Measurements from ENCODE around the gene SEC11A.
"Not testable (repeated sequence)": the region's sequence is repeated elsewhere in the genome, so short reads cannot be mapped to it uniquely, and the experiment has no call there.

SEC11A gene

DNA sequence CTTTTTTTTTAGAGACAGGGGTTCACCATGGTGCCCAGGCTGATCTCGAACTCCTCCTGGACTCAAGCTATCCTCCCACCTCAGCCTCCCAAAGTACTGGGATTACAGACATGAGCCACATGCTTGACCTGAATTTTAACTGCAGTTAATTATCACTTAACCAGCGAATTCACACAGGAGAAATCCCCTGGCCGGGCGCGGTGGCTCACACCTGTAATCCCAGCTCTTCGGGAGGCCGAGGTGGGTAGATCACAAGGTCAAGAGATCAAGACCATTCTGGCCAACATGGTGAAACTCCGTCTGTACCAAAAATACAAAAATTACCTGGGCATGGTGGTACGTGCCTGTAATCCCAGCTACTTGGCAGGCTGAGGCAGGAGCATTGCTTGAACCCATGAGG, 74.1 kb downstream of the SEC11A start:
- DNase-seq (ENCODE audit: low spot score), result not testable (repeated sequence)

DNA sequence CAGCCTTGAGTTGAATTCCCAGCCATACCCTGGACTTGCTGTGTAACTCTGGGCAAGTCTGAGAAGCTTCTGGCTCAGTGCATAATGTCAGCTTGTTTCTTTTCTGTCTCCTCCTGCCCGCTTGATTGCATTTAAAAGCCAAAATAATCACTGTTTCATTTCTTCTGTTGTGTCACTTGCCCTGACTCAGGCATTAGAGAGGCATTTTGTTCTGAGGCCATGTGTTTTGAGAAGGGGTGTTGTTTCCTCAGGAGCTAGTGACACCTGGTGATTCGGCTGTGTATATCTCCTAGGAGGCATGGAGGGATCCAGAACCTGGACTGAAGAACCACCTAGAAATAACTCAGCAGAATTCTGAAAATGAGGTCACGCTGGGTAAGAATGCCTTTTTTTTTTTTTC, 77.8 kb downstream of the SEC11A start:
- peak; percentile 72 for DNase-seq (ENCODE audit: low spot score)

DNA sequence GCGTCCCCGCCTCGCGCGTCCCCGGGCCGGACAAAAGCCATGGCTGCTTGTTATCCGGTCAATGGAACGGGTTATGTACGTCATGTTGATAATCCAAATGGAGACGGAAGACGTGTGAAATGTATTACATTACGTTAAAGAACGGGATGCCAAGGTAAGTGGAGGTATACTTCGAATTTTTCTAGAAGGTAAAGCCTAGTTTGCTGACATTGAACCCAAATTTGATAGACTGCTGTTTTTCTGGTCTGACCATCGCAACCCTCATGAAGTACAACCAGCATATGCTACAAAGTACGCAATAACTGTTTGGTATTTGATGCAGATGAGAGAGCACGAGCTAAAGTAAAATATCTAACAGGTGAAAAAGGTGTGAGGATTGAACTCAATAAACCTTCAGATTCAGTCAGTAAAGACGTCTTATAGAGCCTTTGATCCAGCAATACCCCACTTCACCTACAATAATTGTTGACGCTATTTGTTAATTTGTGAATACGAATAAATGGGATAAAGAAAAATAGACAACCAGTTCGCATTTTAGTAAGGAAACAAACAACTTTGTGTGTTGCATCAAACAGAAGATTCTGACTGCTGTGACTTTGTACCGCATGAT, 81.6 kb downstream of the SEC11A start:
- DNase-seq (ENCODE audit: low spot score), result no peak

DNA sequence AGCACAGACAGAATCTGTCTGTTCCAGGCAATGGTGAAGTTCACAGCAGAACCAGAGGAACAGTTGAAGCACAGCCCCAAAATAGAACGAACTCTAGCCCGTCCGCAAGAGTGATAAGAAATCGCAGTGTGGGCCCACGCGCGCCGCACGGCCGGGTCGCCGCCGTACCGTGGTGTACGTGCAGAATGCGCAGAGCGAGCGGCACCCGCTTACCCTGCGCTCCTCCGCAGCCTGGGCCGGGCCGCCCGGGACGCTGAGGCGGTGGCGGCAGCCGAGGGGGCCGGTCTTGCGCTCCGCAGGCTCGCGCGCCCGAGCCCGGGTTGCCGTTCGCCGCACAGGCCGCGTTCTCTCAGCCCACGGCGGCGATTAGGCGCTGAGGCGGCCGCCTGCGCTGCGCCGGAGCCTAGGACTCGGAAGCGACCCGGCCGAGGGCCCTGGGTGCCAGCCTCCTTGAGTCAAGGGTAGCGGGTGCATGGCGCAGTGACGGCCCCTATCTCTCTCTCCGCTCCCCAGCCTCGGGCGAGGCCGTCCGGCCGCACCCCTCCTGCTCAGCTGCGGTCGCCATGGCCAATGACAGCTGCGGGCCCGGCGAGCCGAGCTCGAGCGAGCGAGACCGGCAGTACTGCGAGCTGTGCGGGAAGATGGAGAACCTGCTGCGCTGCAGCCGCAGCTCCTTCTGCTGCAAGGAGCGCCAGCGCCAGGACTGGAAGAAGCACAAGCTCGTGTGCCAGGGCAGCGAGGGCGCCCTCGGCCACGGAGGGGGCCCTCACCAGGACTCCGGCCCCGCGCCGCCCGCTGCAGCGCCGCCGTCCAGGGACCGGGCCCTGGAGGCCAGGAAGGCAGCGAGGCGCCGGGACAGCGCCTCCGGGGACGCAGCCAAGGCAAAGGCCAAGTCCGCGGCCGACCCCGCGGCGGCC, 82.4 kb downstream of the SEC11A start:
- peak; percentile 71 for DNase-seq (ENCODE audit: low spot score)

DNA sequence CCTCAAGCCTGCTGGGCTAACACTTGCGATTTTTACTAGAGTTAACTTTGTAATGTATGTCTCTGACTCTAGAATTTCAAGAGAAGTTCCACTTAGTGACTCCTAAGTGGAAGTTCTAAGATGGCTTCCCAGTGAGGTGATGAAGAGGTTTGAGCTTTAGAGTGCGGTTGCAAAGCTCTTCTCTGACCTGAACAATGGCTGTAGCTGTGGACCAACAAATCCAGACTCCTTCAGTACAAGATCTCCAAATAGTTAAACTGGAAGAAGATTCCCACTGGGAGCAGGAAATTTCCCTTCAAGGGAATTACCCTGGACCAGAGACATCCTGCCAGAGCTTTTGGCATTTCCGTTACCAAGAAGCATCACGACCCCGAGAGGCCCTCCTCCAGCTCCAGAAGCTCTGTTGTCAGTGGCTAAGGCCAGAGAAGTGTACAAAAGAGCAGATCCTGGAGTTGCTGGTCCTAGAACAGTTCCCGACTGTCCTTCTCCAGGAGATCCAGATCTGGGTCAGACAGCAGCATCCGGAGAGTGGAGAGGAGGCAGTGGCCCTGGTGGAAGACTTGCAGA, 84.2 kb downstream of the SEC11A start:
- peak; percentile 31 for DNase-seq (ENCODE audit: low spot score)

DNA sequence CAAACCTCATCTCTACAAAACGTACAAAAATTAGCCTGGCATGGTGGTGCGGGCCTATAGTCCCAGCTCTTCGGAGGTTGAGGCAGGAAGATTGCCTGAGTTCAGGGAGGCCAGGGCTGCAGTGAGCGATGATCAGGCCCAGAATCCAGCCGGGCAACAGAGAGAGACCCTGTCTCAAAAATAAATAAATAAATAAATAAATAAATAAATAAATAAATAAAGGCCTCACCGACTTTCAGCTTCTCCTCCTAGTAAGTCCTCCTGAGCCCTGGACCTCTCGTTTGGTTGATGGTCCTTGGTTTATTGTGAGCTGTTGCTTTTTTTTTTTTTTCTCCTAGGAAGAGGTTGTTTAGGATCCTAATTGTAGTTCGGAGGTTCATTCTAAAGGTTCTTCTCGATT, 86.9 kb downstream of the SEC11A start:
- no peak for DNase-seq (ENCODE audit: low spot score)

DNA sequence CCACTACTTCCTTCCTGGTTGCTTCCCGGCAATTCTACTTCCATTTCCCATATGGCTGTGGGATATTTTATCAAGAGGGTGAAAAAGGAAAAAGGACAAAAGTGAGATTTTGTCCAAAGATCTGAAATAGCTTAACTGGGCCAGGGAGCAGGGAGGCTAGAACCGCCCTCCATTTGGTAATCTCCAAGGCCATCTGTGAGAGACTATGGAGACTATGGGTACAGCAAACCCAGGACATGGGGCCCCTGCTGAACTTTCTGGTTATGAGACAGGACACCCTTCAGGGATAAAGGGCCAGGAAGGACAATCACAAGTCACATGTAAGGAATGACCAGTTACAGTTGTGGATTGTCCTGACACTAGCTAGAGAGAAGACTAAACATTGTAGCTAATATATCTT, 90.8 kb downstream of the SEC11A start:
- DNase-seq (ENCODE audit: low spot score), result no peak

DNA sequence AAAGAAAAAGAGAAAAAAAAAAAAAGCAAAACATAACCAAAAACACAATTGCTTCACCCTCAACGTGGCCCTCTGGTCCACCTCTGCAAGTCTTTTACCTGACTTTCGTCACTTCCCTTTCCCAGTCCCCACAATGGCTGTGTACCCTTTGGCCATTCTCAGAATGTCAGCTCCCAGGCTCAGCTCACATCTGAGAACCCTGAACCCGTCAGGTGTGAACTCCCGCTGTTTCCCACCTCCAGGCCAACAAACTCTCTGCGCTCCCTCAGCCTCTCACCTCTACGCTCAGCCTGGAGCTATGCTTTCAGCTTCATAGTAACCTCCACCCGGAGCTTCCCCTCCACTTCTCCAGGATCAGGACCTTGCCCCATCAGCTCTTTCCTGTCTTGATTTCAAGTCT, 91.6 kb downstream of the SEC11A start:
- DNase-seq (ENCODE audit: low spot score), result no peak

DNA sequence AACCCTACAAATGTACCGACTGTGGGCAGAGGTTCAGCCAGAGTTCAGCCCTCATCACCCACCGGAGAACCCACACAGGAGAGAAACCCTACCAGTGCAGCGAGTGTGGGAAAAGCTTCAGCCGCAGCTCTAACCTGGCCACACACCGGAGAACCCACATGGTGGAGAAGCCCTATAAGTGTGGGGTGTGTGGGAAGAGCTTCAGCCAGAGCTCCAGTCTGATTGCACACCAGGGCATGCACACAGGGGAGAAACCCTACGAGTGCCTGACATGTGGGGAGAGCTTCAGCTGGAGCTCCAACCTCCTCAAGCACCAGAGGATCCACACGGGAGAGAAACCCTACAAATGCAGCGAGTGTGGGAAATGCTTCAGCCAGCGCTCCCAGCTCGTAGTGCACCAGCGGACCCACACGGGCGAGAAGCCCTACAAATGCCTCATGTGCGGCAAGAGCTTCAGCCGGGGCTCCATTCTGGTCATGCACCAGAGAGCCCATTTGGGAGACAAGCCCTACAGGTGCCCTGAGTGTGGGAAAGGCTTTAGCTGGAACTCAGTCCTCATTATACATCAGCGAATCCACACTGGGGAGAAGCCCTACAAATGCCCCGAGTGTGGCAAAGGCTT, 94.5 kb downstream of the SEC11A start:
- no peak for DNase-seq (ENCODE audit: low spot score)

DNA sequence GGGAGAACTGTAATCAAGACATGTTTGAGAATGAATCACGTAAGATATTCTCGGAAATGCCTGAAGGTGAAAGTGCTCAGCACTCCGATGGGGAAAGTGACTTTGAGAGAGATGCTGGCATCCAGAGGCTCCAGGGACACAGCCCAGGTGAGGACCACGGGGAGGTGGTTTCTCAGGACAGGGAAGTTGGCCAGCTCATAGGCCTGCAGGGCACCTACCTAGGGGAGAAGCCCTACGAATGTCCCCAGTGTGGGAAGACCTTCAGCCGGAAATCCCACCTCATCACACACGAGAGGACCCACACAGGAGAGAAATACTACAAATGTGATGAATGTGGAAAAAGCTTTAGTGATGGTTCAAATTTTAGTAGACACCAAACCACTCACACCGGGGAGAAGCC, 95.3 kb downstream of the SEC11A start:
- DNase-seq (ENCODE audit: low spot score), result no peak

Data from kidney tubule cell (primary cell).